SK-N-SH treated with all-trans-retinoic acid at 6 μM for 48 hours (cell line): ENCODE data around the gene TRAPPC3.

Experiments
- ARNTL ChIP-seq: fragments of 450-650 bp; formaldehyde crosslinking; IDR thresholded peaks from 2 replicates; pipeline ENCODE4 v1.5.0; 2020; ENCODE audit warnings: low read depth, mild to moderate bottlenecking, moderate library complexity, borderline replicate concordance
- POU6F1 ChIP-seq: fragments of 250-450 bp; sonication (Bioruptor Pico); IDR thresholded peaks from 2 replicates; pipeline ENCODE4 v1.8.0; 2021; ENCODE audit warnings: low read depth, mild to moderate bottlenecking, moderate library complexity, borderline replicate concordance
- RARB ChIP-seq: fragments of 250-450 bp; sonication (Bioruptor Pico); IDR thresholded peaks from 2 replicates; pipeline ENCODE4 v1.8.0; 2021; ENCODE audit warnings: mild to moderate bottlenecking, moderate library complexity
- SNAI2 ChIP-seq: fragments of 250-450 bp; sonication (Bioruptor Pico); IDR thresholded peaks from 2 replicates; pipeline ENCODE4 v1.5.0; 2020; ENCODE audit warnings: mild to moderate bottlenecking, moderate library complexity
- ZFP30 ChIP-seq: fragments of 450-650 bp; formaldehyde crosslinking; IDR thresholded peaks from 2 replicates; pipeline ENCODE4 v1.5.0; 2022; ENCODE audit warnings: mild to moderate bottlenecking, moderate library complexity
- ZNF70 ChIP-seq: fragments of 450-650 bp; formaldehyde crosslinking; IDR thresholded peaks from 2 replicates; pipeline ENCODE4 v1.5.0; 2020; ENCODE audit warnings: mild to moderate bottlenecking, moderate library complexity
- TF ChIP-seq, protein P1 (sequence below): fragments of 250-450 bp; sonication (Bioruptor Pico); IDR thresholded peaks from 2 replicates; pipeline ENCODE4 v1.8.0; 2020; ENCODE audit warnings: mild to moderate bottlenecking, moderate library complexity, borderline replicate concordance
- TF ChIP-seq, protein P2 (sequence below): fragments of 250-450 bp; sonication (Bioruptor Pico); IDR thresholded peaks from 2 replicates; pipeline ENCODE4 v1.5.1; 2021; ENCODE audit warnings: mild to moderate bottlenecking, moderate library complexity
- TF ChIP-seq, protein P3 (sequence below): fragments of 250-450 bp; sonication (Bioruptor Pico); IDR thresholded peaks from 2 replicates; pipeline ENCODE4 v1.5.1; 2020; ENCODE audit warnings: low read depth, mild to moderate bottlenecking, moderate library complexity

DNA sequence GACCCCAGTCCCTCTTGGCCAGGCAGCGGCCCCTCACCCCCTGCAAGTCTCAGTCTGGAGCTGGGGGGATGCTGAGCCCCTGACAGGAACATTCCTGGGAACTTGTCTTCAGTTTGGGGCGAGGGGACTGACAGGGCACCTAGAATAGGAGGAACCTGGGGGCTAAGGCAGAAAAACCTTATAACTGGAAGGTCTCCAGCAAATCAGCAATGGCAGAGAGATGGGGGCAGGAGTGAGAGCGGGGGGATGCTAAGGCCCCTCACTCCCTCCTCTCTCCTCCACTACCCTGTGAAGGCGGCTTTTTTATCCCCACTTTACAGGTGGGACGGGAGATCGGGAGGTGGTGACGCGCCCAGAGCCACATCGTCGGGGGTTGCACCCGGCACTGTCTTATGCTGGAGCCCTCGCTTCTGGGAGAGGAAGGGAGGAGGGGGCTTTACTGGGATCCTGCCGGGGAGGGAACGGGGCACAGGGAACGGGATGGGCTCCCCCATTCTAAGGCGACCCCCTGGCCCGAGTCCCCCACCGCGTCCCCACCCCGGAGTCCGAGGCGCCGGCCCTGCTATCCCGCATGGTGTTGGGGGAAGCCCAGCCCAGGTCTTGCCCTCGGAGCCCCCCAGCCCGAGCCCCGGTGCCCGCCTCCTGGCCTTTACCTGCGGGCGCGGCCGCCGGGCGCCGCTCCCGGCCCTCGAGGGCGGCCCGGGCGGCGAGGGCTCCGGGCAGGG lies 24.7 kb downstream of the TRAPPC3 start:
- TF ChIP-seq SNAI2 (no peak), RARB (CRISPR knock-in tag) (no peak), ZFP30 (CRISPR knock-in tag) (no peak), ZNF70 (CRISPR knock-in tag) (no peak), POU6F1 (CRISPR knock-in tag) (no peak), ARNTL (CRISPR knock-in tag) (no peak)
- TF ChIP-seq, protein P1, sequence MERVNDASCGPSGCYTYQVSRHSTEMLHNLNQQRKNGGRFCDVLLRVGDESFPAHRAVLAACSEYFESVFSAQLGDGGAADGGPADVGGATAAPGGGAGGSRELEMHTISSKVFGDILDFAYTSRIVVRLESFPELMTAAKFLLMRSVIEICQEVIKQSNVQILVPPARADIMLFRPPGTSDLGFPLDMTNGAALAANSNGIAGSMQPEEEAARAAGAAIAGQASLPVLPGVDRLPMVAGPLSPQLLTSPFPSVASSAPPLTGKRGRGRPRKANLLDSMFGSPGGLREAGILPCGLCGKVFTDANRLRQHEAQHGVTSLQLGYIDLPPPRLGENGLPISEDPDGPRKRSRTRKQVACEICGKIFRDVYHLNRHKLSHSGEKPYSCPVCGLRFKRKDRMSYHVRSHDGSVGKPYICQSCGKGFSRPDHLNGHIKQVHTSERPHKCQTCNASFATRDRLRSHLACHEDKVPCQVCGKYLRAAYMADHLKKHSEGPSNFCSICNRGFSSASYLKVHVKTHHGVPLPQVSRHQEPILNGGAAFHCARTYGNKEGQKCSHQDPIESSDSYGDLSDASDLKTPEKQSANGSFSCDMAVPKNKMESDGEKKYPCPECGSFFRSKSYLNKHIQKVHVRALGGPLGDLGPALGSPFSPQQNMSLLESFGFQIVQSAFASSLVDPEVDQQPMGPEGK = no peak
- TF ChIP-seq, protein P2, sequence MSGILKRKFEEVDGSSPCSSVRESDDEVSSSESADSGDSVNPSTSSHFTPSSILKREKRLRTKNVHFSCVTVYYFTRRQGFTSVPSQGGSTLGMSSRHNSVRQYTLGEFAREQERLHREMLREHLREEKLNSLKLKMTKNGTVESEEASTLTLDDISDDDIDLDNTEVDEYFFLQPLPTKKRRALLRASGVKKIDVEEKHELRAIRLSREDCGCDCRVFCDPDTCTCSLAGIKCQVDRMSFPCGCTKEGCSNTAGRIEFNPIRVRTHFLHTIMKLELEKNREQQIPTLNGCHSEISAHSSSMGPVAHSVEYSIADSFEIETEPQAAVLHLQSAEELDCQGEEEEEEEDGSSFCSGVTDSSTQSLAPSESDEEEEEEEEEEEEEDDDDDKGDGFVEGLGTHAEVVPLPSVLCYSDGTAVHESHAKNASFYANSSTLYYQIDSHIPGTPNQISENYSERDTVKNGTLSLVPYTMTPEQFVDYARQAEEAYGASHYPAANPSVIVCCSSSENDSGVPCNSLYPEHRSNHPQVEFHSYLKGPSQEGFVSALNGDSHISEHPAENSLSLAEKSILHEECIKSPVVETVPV (CRISPR knock-in tag) = no peak
- TF ChIP-seq, protein P3, sequence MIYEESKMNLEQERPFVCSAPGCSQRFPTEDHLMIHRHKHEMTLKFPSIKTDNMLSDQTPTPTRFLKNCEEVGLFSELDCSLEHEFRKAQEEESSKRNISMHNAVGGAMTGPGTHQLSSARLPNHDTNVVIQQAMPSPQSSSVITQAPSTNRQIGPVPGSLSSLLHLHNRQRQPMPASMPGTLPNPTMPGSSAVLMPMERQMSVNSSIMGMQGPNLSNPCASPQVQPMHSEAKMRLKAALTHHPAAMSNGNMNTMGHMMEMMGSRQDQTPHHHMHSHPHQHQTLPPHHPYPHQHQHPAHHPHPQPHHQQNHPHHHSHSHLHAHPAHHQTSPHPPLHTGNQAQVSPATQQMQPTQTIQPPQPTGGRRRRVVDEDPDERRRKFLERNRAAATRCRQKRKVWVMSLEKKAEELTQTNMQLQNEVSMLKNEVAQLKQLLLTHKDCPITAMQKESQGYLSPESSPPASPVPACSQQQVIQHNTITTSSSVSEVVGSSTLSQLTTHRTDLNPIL = no peak
